SK-MEL-5 (cell line): Measurements from ENCODE around the gene WDR90. TPM values are rescaled to one million over a fixed set of nuclear protein-coding genes. Genes with fewer than 3 reads are reported as not detected.
"Not testable (repeated sequence)": the region's sequence is repeated elsewhere in the genome, so short reads cannot be mapped to it uniquely, and the experiment has no call there.

ENCODE experiments used
- DNase-seq: peaks from one replicate; pipeline ENCODE4 v3.0.0-alpha.2; 2016; ENCODE audit warnings: low read depth, low spot score
- in situ Hi-C: cut with HindIII; loops from 2 replicates; pipeline ENCODE4 v1.10.0; 2016; ENCODE audit warnings: low sequenced_read_pairs, high pct_unique_total_duplicates, low pct_unique_long_range_greater_than_20kb
- total RNA-seq: library from RNA; depleted of rRNA; stranded (reverse); fragments of >200 nt; shearing (Covaris generic); gene quantifications from 2 replicates; pipeline ENCODE4 v1.2.3, GENCODE V29; 2014

The WDR90 gene
- total RNA-seq, 1 experiment from 2014 or later: 10.3 TPM

DNA sequence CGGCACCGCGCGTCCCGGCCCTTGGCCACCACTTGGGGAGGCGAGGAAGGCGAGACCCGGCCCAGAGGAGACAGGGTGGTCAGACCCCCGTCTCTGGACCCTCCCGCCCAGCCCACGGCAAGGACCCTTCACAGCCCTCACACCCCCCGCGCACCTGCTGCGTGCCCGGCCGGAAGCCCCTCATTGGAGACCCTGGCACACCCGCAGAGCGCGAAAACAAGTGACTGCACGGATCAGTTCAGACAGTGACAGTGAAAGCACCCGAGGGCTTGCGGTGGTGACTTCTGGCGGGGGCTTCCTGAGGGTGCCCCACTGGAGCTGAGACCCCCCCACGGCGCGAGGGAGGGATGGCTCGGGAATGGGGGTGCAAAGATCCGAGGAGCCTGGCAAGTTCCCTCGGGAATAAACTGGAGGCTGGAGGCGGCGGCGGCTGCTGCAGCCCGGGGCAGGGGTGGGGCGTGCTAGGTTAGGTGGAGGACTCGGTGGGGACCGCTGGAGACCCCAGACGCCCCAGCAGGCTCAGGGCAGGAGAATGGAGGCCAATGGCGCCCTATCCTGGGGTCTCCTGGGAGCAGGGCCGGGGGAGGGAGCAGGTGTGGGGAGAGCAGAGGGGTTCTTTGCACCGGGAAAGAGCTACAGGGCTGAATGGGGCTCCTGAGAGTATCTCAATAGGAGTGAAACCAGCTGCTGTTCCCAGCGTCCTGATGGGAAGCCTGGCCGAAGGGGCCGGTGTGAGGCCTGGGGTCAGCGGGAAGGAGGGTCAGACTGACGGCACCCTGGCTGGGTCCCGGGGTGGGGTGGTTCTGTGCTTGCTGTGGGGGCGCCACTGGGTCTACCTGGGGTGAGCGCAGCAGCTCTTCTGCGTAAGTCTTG, 57.3 kb downstream of the WDR90 start:
- in situ Hi-C loops: no loop called here
- no peak for DNase-seq

DNA sequence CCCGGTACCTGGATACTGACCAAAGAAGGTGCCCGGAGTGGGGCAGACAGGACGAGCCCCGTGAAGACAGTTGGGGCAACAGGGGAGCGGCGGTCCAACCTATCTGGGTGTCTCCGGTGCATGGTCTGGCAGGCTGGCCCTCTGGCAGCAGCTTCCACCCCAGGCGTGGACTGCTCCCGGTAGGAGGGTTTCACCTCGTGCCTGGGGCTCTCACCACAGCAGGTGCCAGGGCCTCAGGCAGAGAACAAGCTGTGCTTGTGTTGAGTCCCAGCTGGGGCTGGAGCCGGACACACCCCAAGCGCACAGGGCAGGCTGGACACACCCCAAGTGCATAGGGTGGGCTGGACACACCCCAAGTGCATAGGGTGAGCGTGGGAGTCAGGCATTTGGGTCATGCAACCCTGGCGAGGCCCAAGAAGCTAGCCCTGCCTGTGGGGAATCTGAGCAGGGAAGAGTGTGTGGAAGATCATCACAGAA, 57.9 kb downstream of the WDR90 start:
- in situ Hi-C loops: no loop called here
- DNase-seq: no peak

DNA sequence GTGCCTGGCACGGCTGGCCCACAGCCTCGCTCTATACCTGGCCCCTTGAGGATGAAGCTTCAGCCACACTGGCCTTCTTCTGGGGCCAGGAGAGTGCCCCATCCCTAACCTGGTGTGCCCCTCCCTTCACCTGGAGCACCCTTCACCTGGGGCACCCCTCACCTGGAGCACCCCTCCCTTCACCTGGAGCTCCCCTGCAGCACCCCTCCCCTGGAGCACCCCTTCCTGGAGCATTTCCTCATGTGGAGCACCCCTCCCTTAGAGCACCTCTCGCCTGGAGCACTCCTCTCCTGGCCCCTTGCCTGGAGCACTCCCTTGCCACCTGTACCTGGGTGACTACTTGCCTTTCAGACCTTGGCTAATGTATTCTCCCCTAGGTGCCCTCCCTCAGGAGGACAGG, 58.9 kb downstream of the WDR90 start:
- in situ Hi-C loops: no loop called here

DNA sequence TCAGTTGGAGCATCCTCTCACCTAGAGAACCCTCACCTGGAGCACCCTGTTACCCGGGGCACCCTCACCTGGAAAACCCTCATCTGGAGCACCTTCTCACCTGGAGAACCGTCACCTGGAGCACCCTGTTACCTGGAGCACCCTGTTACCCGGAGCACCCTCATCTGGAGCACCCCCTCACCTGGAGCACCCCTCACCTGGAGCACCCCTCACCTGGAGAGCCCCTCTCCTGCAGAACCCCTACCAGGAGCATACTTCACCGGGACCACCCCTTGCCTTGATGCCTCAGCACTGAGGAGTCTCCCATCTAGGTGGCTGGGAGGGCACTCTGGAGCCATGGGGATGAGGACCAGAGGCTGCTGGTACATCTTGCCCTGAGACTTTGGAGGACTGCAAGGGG, 59.8 kb downstream of the WDR90 start:
- DNase-seq: no peak
- in situ Hi-C loops: no loop called here

More for the DNA sequence above, 58.9 kb downstream of the WDR90 start:
- no peak for DNase-seq

DNA sequence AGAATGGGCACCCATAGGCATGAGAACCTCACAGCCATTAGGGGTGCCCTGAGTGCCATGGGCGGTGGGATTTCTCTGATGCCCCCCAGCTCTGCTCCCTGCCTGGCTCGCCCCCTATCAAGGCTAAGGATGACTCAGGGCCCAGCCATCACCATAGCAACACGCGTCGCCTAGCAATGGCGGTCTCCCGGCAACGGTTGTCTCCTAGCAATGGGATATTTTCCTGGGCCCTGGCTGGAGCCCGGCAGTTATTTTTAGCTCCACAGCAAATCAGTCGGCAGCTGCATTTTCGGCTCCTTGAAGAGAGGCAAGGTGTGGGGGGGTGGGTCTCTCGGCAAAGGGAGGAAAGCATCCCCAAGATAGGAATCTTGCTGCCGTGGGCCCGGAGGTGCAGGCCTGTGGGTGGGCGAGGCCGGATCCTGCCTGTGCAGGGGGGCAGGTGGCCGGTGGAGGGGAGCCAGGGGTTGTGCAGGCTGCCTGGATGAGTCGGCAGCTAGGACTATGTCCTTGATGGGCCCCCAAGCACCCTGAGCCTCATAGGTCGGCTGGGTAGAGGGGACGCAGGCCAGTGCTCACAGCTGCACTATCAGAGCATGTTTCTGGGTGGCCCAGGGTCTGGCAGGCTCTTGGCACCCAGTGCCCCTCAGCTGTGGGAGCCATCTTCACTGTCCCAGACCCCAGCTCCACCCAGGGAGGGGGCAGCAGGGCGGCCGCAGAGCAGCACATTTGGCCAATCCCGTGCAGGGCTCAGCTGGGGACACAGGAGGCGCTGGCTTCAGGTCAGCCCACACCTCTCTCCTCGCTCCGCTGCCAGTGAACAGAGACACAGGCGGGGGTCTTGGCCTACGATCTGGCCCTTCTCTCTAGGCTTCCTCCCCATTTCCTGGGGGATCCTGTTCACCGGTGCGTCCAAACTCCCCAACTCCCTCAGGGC, 60.7 kb downstream of the WDR90 start:
- DNase-seq: peak; percentile 48
- in situ Hi-C loops: no loop called here

DNA sequence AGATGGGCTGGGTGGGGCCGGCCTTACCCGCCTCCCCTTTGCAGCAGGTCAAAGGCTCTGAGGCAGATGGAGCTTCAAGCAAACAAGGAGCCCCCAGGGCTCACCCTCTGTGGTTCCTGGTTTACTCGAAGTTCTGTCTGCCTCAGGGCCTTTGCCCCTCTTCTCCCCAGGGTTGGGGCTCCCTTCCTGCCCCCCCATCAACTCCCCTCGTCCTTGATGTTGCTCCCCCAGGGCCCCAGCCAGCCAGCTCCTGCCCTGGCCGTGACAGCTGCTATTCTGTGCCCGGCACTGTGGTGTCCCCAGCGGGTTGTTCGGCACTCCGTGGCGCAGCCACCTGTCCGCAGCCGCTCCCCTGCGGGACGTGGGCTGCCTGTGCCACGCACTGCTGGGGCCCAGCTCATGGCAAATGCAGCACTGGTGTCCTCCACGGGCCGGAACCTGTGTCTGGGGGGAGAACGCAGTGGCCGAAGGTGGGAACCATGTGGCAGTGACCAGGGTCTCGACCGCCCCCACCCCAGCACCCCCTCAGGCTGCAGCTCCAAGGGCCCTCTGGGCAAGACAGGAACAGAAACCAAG, 61.4 kb downstream of the WDR90 start:
- in situ Hi-C loops: no loop called here
- no peak for DNase-seq

DNA sequence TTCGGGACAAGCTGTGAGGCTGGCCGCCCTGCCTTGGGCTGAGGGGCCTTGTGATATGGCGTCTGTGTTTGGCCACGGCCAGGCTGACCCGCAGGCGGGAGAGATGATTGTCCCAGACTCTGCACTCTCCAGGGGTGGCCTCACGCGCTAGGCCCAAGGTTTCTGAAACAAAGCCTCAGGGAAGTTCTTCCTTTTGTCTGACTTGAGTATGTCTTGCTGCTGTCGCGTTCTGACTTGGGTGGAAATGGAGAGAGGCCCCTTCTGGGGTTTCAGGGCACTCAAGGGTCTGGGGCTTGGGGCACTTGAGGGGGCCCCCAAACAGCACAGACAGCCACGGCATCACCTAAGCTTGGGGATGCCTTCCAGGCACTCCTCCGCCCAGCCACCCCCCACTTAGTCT, 61.9 kb downstream of the WDR90 start:
- in situ Hi-C loops: no loop called here
- no peak for DNase-seq

DNA sequence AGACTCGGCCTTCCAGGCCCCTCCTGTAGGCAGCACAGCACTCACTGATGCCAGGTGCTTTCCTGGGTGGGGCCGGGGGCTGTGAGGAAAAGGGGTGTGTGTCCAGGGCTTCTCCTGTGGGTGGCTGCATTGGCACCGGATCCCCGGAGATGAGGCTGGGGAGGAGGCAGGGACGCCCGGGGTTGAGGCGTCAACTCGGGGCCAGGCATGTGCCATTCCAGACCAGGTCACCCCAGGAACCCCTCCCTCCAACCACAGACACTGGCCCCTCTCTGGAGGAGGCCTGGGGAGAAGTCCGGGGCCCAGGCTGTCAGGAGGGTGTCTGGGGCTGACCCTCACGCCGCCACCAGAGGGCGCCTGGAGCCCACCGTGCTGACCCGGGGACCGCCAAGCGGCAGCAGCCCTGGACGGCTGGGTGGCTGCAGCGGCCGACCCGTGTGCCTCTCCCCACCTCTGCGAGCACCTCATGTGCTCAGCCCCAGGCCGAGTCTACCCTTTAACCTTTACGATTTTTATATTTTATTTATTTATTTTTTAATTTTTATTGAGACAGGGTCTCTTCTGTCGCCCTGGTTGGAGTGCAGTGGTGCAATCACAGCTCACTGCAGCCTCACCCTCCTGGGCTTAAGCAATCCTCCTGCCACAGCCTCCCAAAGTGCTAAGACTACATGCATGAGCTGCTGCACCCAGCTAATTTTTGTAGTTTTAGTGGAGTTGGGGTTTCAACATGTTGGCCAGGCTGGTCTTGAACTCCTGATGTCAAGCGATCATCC, 62.6 kb downstream of the WDR90 start:
- in situ Hi-C loops: no loop called here
- peak; percentile 71 for DNase-seq

DNA sequence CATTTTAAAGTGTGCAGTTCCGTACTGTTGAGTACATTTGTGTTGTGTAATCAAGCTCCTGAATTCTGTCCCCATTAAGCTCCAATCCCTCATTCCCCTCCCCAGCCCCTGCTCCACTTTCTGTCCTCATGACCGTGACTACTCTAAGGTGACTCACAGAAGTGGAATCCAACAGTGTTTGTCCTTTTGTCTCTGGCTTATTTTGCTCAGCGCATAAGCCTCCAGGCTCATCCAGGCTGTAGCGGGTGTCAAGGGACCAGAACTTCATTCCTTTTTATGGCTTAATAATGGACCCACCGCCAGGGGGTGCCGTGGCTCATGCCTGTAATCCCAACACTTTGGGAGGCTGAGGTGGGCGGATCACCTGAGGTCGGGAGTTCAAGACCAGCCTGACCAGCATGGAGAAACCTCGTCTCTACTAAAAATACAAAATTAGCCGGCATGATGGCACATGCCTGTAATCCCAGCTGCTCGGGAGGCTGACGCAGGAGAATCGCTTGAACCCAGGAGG, 63.6 kb downstream of the WDR90 start:
- in situ Hi-C loops: not testable (repeated sequence)
- peak; percentile 96 for DNase-seq

DNA sequence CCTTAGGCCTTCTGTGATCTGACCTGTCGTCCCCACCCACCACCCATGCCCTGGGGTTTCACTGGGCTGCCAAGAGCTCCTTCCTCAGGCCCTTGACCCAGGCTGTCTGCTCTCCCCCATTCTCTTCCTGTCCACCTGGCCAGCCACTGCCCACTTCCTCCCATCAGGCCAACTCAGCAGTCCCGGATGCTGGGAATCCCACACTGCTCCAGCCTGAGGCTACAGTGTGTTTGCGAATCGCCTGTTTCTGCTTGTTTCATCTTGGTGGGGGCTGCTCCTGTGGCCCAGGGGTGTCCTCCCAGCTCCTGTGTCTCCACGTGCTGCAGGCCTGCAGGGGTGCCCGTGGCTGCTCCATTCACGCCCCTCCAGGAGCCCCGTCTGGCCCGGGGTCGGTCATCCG, 64.9 kb downstream of the WDR90 start:
- in situ Hi-C loops: no loop called here
- DNase-seq: no peak

DNA sequence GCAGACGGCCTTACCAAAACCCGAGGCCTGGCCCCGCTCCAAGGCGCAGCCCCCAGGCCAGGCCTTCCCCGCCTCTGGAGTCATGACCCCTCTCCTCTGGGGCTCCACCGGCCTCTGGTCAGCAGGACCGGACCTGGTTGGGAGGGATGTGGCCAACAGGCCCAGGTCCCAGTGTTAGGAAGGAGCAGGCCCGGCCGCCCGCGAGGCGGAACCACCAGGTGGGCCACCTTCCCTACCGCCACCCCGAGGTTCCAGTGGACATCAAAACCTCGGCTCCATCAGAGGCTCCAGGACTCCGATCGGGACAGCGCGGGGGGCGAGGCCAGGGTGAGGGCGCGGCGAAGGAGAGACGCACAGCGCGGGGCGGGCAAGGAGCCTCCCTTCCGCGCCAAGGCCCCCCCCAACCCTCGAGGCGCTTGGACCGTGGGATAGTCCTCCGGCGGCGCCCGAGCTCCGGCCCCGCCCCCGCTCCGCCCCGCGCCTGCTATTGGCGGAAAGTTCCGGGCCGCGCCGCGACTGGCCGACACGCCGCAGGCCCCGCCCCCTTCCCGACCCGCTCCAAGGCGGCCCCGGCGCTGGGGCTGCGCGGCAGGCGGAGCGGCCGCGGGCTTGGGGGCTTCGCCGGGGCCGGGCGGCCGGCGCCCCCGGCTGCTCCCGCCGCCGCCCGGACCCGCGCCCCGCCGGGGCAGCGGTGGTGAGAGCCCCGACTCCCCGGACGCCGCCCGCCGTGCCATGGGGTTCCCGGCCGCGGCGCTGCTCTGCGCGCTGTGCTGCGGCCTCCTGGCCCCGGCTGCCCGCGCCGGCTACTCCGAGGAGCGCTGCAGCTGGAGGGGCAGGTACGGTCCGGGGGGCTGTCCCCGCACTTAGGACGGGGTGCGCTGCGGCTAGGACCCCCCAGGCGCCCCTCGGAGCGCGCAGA, 65.7 kb downstream of the WDR90 start, which contains the start of gene METRN:
Gene METRN, plus strand, starts transcription at position 561 of the 919 bp plus-strand sequence. Its CDS starts 172 bp downstream, at position 733.
- in situ Hi-C loops: no loop called here
- DNase-seq: peak; percentile 78

DNA sequence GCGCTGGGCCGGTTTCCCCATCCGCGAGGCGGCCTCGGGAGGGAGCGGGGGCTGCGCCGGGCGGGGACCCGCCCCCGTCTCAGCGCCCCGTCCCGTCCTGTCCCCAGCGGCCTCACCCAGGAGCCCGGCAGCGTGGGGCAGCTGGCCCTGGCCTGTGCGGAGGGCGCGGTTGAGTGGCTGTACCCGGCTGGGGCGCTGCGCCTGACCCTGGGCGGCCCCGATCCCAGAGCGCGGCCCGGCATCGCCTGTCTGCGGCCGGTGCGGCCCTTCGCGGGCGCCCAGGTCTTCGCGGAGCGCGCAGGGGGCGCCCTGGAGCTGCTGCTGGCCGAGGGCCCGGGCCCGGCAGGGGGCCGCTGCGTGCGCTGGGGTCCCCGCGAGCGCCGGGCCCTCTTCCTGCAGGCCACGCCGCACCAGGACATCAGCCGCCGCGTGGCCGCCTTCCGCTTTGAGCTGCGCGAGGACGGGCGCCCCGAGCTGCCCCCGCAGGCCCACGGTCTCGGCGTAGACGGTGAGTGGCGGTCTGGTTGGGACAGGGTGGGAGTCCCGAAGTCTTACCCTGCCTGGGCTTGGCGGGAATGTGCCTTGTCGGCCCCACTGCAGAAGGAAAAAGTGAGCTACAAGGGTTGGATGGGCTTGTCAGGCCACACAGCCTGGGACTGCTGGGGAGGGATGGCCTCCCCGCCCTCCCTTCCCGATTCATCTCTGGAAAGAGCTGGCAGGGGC, 66.5 kb downstream of the WDR90 start:
- in situ Hi-C loops: no loop called here
- no peak for DNase-seq

DNA sequence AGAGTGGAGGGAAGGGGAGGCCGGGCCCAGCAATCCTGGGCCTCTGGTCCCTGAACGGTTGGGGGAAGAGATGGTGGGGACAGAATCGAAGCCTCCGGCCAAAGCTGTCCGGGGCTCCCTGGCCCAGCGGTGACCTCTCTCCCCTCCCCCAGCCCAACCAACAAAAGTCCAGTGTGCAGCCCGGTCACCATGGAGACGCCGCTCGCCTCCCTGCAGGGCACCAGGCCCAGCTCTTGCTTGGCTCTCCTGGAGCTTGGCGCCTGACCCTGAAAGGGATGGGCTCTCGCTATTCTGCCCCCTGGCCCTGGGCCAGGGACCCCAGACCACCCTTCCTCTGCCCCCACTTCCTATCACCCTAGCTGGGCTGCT, 67.0 kb downstream of the WDR90 start:
- peak; percentile 69 for DNase-seq
- in situ Hi-C loops: no loop called here

DNA sequence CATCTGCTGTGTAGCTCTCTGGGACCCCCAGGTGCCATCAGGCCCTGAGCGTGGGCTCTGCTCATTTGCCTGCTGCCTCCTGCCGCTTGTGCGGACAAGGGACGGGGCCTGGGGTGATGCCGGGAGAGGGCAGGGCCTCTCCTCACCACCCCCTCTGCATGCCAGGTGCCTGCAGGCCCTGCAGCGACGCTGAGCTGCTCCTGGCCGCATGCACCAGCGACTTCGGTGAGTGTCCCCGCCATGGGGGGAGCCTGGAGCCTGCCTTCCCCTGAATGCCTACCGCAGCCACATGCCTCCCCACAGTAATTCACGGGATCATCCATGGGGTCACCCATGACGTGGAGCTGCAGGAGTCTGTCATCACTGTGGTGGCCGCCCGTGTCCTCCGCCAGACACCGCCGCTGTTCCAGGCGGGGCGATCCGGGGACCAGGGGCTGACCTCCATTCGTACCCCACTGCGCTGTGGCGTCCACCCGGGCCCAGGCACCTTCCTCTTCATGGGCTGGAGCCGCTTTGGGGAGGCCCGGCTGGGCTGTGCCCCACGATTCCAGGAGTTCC, 67.7 kb downstream of the WDR90 start:
- no peak for DNase-seq
- in situ Hi-C loops: no loop called here
